H1 (cell line): Measurements from ENCODE around the gene CNTF. TPM values are rescaled to one million over a fixed set of nuclear protein-coding genes. Genes with fewer than 3 reads are reported as not detected.

Experiments
- CTCF ChIA-PET: fragments of 300-600 bp; sonication (Branson Sonifier 250); formaldehyde crosslinking; loops from one replicate; lab custom pipeline; 2021; ENCODE audit not compliant: partially characterized antibody; lab: Charles Lee
- POLR2A ChIA-PET: fragments of 300-600 bp; sonication (Branson Sonifier 250); formaldehyde crosslinking; loops from one replicate; lab custom pipeline; 2021; ENCODE audit warnings: inconsistent platforms; ENCODE audit not compliant: partially characterized antibody; lab: Charles Lee
- DNase-seq, 2 experiments: peaks; one replicate each; pipeline versions ENCODE4 v3.0.0 to v3.0.0-alpha.2; 2010 to 2022; ENCODE audit warnings: low spot score in 2 of 2, low read depth in 1 of 2, mixed read lengths in 1 of 2
- FAIRE-seq: peaks from 2 replicates; lab custom pipeline; 2011; peaks lifted over from hg19 to GRCh38; lab: Jason Lieb, UNC
- H2AFZ ChIP-seq: 2 replicates; pipeline ENCODE4 v1.8.1; 2012; ENCODE audit warnings: low read length, inconsistent platforms
- H2AK5ac ChIP-seq: 2 replicates; pipeline ENCODE4 v1.6.1; 2013; ENCODE audit warnings: low read depth, low read length
- H2BK120ac ChIP-seq: replicated peaks from 2 replicates; pipeline ENCODE3; 2013; ENCODE audit warnings: low read depth, low read length, inconsistent platforms
- H2BK12ac ChIP-seq: 2 replicates; pipeline ENCODE4 v1.6.1; 2013; ENCODE audit warnings: low read depth, low read length
- H2BK15ac ChIP-seq: 2 replicates; pipeline ENCODE4 v1.6.1; 2013; ENCODE audit warnings: low read length
- H2BK20ac ChIP-seq: 2 replicates; pipeline ENCODE4 v1.6.1; 2013; ENCODE audit warnings: low read length
- H2BK5ac ChIP-seq: 2 replicates; pipeline ENCODE4 v1.6.1; 2013; ENCODE audit warnings: low read depth, low read length
- H3K14ac ChIP-seq: 2 replicates; pipeline ENCODE4 v1.6.1; 2013; ENCODE audit warnings: inconsistent platforms; ENCODE audit not compliant: insufficient read length
- H3K18ac ChIP-seq: 2 replicates; pipeline ENCODE4 v1.6.1; 2013; ENCODE audit warnings: low read length; ENCODE audit errors: extremely low read depth
- H3K23ac ChIP-seq: 2 replicates; pipeline ENCODE4 v1.6.1; 2013; ENCODE audit warnings: inconsistent platforms; ENCODE audit not compliant: insufficient read length
- H3K23me2 ChIP-seq: 2 replicates; pipeline ENCODE4 v1.6.1; 2013; ENCODE audit warnings: low read depth, low read length
- H3K27ac ChIP-seq: 2 replicates; pipeline ENCODE4 v1.6.1; 2011; ENCODE audit warnings: low read depth, low read length, inconsistent platforms
- H3K27me3 ChIP-seq, 4 experiments: replicated peaks in 1 of 4; 1 replicate in 1 of 4; 2 replicates in 3 of 4; pipeline versions ENCODE4 v1.6.1 to v1.8.1; 2011 to 2013; ENCODE audit warnings: low read length in 3 of 4, mild to moderate bottlenecking in 3 of 4, inconsistent platforms in 2 of 4, mixed read lengths in 2 of 4, moderate library complexity in 1 of 4; ENCODE audit not compliant: control insufficient read depth in 3 of 4, insufficient read depth in 3 of 4; ENCODE audit errors: extremely low read depth in 1 of 4
- H3K36me3 ChIP-seq, 4 experiments: 2 replicates each; pipeline versions ENCODE4 v1.6.1 to v1.8.1; 2011 to 2013; ENCODE audit warnings: mild to moderate bottlenecking in 4 of 4, low read length in 3 of 4, moderate library complexity in 2 of 4, control low read depth in 1 of 4, inconsistent platforms in 1 of 4; ENCODE audit not compliant: insufficient read depth in 4 of 4, control insufficient read depth in 2 of 4
- H3K4ac ChIP-seq: replicated peaks from 2 replicates; pipeline ENCODE3; 2013; ENCODE audit warnings: low read length, low read depth, mixed read lengths, inconsistent platforms; ENCODE audit not compliant: insufficient read length
- H3K4me1 ChIP-seq, 4 experiments: replicated peaks in 1 of 4; 1 replicate in 1 of 4; 2 replicates in 3 of 4; pipeline versions ENCODE4 v1.6.1 to v1.8.1; 2011 to 2013; ENCODE audit warnings: low read length in 3 of 4, inconsistent platforms in 2 of 4, mixed read lengths in 1 of 4; ENCODE audit not compliant: insufficient read depth in 4 of 4, control insufficient read depth in 3 of 4
- H3K4me2 ChIP-seq, 2 experiments: 2 replicates each; pipeline versions ENCODE4 v1.6.1 to v1.8.1; 2011 to 2013; ENCODE audit warnings: low read depth in 2 of 2, low read length in 2 of 2, control low read depth in 1 of 2, inconsistent platforms in 1 of 2, mild to moderate bottlenecking in 1 of 2; ENCODE audit not compliant: insufficient read depth in 1 of 2
- H3K4me3 ChIP-seq, 4 experiments: fragments of 200-600, 300-600 bp in 1 of 4; sonication (generic), shearing (Covaris generic), sonication (Bioruptor Twin) in 1 of 4; 2 replicates each; pipeline versions ENCODE4 v1.5.1 to v1.8.1; 2011 to 2016; ENCODE audit warnings: low read length in 4 of 4, low read depth in 3 of 4, control low read depth in 2 of 4, inconsistent platforms in 2 of 4, mild to moderate bottlenecking in 2 of 4, mixed read lengths in 1 of 4, moderate library complexity in 1 of 4; ENCODE audit not compliant: insufficient read depth in 2 of 4; ENCODE audit errors: extremely low read depth in 1 of 4
- H3K56ac ChIP-seq: replicated peaks from 2 replicates; pipeline ENCODE3; 2013; ENCODE audit warnings: low read depth, mild to moderate bottlenecking, mixed read lengths, low read length, inconsistent platforms; ENCODE audit not compliant: insufficient read length
- H3K79me1 ChIP-seq: 2 replicates; pipeline ENCODE4 v1.6.1; 2013; ENCODE audit warnings: low read depth, low read length, control low read depth
- H3K79me2 ChIP-seq, 2 experiments: 2 replicates each; pipeline versions ENCODE4 v1.6.1 to v1.8.1; 2012 to 2013; ENCODE audit warnings: low read length in 2 of 2, mild to moderate bottlenecking in 2 of 2, inconsistent platforms in 1 of 2; ENCODE audit not compliant: insufficient read depth in 2 of 2, control insufficient read depth in 1 of 2
- H3K9ac ChIP-seq, 4 experiments: replicated peaks in 1 of 4; 1 replicate in 1 of 4; 2 replicates in 3 of 4; pipeline versions ENCODE4 v1.6.1 to v1.8.1; 2011 to 2013; ENCODE audit warnings: low read depth in 3 of 4, low read length in 3 of 4, control low read depth in 2 of 4, mild to moderate bottlenecking in 2 of 4, moderate library complexity in 2 of 4, inconsistent platforms in 1 of 4; ENCODE audit errors: extremely low read depth in 1 of 4
- H3K9me3 ChIP-seq, 2 experiments: 2 replicates each; pipeline versions ENCODE4 v1.6.1 to v1.8.1; 2012 to 2013; ENCODE audit warnings: mild to moderate bottlenecking in 2 of 2, moderate library complexity in 2 of 2, control low read depth in 1 of 2, inconsistent platforms in 1 of 2, low read depth in 1 of 2, low read length in 1 of 2, mixed read lengths in 1 of 2; ENCODE audit not compliant: insufficient read depth in 2 of 2
- H4K20me1 ChIP-seq, 2 experiments: replicated peaks in 1 of 2; 2 replicates each; pipeline versions ENCODE3 to v1.8.1; 2011 to 2013; ENCODE audit warnings: inconsistent platforms in 2 of 2, low read length in 2 of 2, mild to moderate bottlenecking in 1 of 2; ENCODE audit not compliant: insufficient read depth in 2 of 2, control insufficient read depth in 1 of 2
- H4K5ac ChIP-seq: 2 replicates; pipeline ENCODE4 v1.6.1; 2013; ENCODE audit warnings: low read length, low read depth, mixed read lengths, inconsistent platforms; ENCODE audit not compliant: insufficient read length
- H4K8ac ChIP-seq: 2 replicates; pipeline ENCODE4 v1.8.0; 2013; ENCODE audit warnings: mild to moderate bottlenecking, moderate library complexity, low read length, inconsistent platforms; ENCODE audit not compliant: insufficient read depth; ENCODE audit errors: extremely low read depth
- H4K91ac ChIP-seq: replicated peaks from 2 replicates; pipeline ENCODE3; 2013; ENCODE audit warnings: low read length, mixed read lengths, inconsistent platforms; ENCODE audit not compliant: insufficient read length
- CBX8 ChIP-seq: fragments of 300-800, 300-1000 bp; sonication (generic); IDR thresholded peaks from 2 replicates; pipeline ENCODE4 v1.7.1; 2016; ENCODE audit warnings: low read depth, low read length, borderline replicate concordance
- CEBPB ChIP-seq: IDR thresholded peaks from 2 replicates; pipeline ENCODE4 v1.6.1; 2012; ENCODE audit warnings: low read depth, low read length
- CHD2 ChIP-seq: IDR thresholded peaks from 2 replicates; pipeline ENCODE4 v1.6.1; 2012; ENCODE audit warnings: low read length, improper control_type of control experiment
- HDAC2 ChIP-seq, 2 experiments: fragments of 300-600 bp in 1 of 2; sonication (generic) in 1 of 2; IDR thresholded peaks; 2 replicates each; pipeline ENCODE4 v1.6.1; 2011 to 2012; ENCODE audit warnings: low read depth in 2 of 2, low read length in 2 of 2, mild to moderate bottlenecking in 2 of 2, moderate library complexity in 2 of 2, borderline replicate concordance in 1 of 2, inconsistent platforms in 1 of 2
- HDAC6 ChIP-seq: IDR thresholded peaks from one replicate; pipeline ENCODE4 v1.7.1; 2012; ENCODE audit warnings: low read depth, mild to moderate bottlenecking, inconsistent platforms, low read length, moderate library complexity
- KDM1A ChIP-seq: fragments of 200-600, 300-600 bp; sonication (generic); IDR thresholded peaks from 2 replicates; pipeline ENCODE4 v1.7.1; 2016; ENCODE audit warnings: mild to moderate bottlenecking, low read length, borderline replicate concordance
- POLR2AphosphoS5 ChIP-seq: IDR thresholded peaks from 2 replicates; pipeline ENCODE4 v1.6.1; 2011; ENCODE audit warnings: low read depth, low read length
- RFX5 ChIP-seq: IDR thresholded peaks from 2 replicates; pipeline ENCODE4 v1.6.1; 2011; ENCODE audit warnings: low read depth, low read length, improper control_type of control experiment, borderline replicate concordance
- RNF2 ChIP-seq: fragments of 200-900, 300-1000 bp; sonication (generic); IDR thresholded peaks from 2 replicates; pipeline ENCODE4 v1.7.1; 2016; ENCODE audit warnings: borderline replicate concordance, low read depth, mild to moderate bottlenecking, antibody characterized with exemption, low read length; ENCODE audit not compliant: poor library complexity, severe bottlenecking; ENCODE audit errors: missing control alignments
- RXRA ChIP-seq: IDR thresholded peaks from 2 replicates; pipeline ENCODE4 v1.6.1; 2011; ENCODE audit warnings: low read depth, mild to moderate bottlenecking, low read length, moderate library complexity; ENCODE audit not compliant: insufficient read depth
- SP1 ChIP-seq: IDR thresholded peaks from 2 replicates; pipeline ENCODE4 v1.6.1; 2011; ENCODE audit warnings: low read depth, low read length
- SRF ChIP-seq: IDR thresholded peaks from 2 replicates; pipeline ENCODE4 v1.6.1; 2011; ENCODE audit warnings: mild to moderate bottlenecking, low read depth, low read length, moderate library complexity
- ZNF274 ChIP-seq: IDR thresholded peaks from 2 replicates; pipeline ENCODE4 v1.7.0; 2012; ENCODE audit warnings: low read length, borderline replicate concordance; ENCODE audit errors: extremely low read depth
- WGBS, 2 experiments: shearing (Covaris generic) in 1 of 2; methylation state at CpG; one replicate each; pipeline versions ENCODE4 v1.1.6 to v1.1.7; 2013 to 2015; ENCODE audit warnings: low lambda C conversion rate in 2 of 2, mixed read lengths in 2 of 2, inconsistent platforms in 1 of 2, low coverage in 1 of 2, missing lambda C conversion rate in 1 of 2; ENCODE audit not compliant: insufficient replicate concordance in 2 of 2, insufficient coverage in 1 of 2, insufficient read length in 1 of 2; ENCODE audit errors: extremely low coverage in 1 of 2, missing lambda C conversion rate in 1 of 2; 5-methylcytosine and 5-hydroxymethylcytosine counted together
- polyA plus RNA-seq, 7 experiments: library from polyadenylated mRNA; depleted of rRNA in 3 of 7; stranded (reverse) in 5 of 7; unstranded in 2 of 7; fragments of >200 nt in 5 of 7; fragments of 200-250 nt in 2 of 7; gene quantifications; 1 replicate in 5 of 7; 2 replicates in 1 of 7; 4 replicates in 1 of 7; pipeline versions ENCODE4 v1.2.1 to v1.2.3, GENCODE V29; 2011 to 2013; ENCODE audit warnings: missing spikeins in 2 of 7, mixed read lengths in 2 of 7
- total RNA-seq: library from RNA; stranded (reverse); fragmentation: NEBNext Ultra II Directional; extraction: Animal tissue kit (Norgen Biotek cat#: 25700); gene quantifications from 2 replicates; pipeline ENCODE4 v1.2.1, GENCODE V29; 2021
- TF ChIP-seq, protein P1 (sequence below): IDR thresholded peaks from 2 replicates; pipeline ENCODE4 v1.6.1; 2012; ENCODE audit warnings: inconsistent platforms

The CNTF gene
- total and polyA plus RNA-seq, 2 of the 8 experiments (the other 6 are each of a cell fraction or from before 2014, with no cell fraction given), result 0.41 to 1.5 TPM

GRCh38 chr11:58628446-58628845 lies 6.0 kb downstream of the CNTF start:
- ChIA-PET POLR2A (interaction anchor here (0.5 to 1.9 kb wide), 10 partner anchors 8 to 546 kb away, joined by 3 to 7 read pairs (median 3); no protein-coding TSS in a partner anchor), CTCF (interaction anchor here (0.9 to 5.8 kb wide), 7 partner anchors 10 to 272 kb away, joined by 3 to 37 read pairs (median 8); no protein-coding TSS in a partner anchor)
- Histone ChIP-seq H2BK12ac (no peak overlapping the region), H4K8ac (no peak overlapping the region), H4K91ac (no peak overlapping the region), H3K27me3 (no peaks in the 10 kb centered on the region), H3K9me3 (no peaks in the 10 kb centered on the region), H3K56ac (no peak overlapping the region), H2AK5ac (no peak overlapping the region), H3K23me2 (no peaks in the 10 kb centered on the region), H3K4ac (no peak overlapping the region), H2AFZ (no peak overlapping the region), H4K20me1 (peaks cover 0 to 4% of the 10 kb centered on the region in 2 experiments), H3K79me2 (no peaks in the 10 kb centered on the region), H3K4me1 (peaks cover 0 to 4% (median 1%) of the 10 kb centered on the region in 4 experiments; a peak in 3 of 7 replicates), H2BK5ac (no peak overlapping the region), H3K23ac (no peak overlapping the region), H3K9ac (no peak overlapping the region), H4K5ac (no peak overlapping the region), H3K27ac (no peak overlapping the region), H2BK20ac (no peak overlapping the region), H3K36me3 (peaks cover 3 to 24% (median 11%) of the 10 kb centered on the region in 4 experiments; a peak in 7 of 8 replicates), H2BK120ac (no peak overlapping the region), H3K79me1 (no peaks in the 10 kb centered on the region), H3K18ac (no peak overlapping the region), H3K4me2 (no peak overlapping the region), H2BK15ac (no peak overlapping the region), H3K14ac (no peak overlapping the region), H3K4me3 (no peak overlapping the region)
- FAIRE-seq, result no peak
- no peak for DNase-seq
- 94% methylated on average over 3 of the region's 3 CpGs; no CpG with 5 or more reads in 1 of the 2 experiments for WGBS, 2 experiments
- TF ChIP-seq SP1, result no peak
- TF ChIP-seq CHD2, result no peak
- TF ChIP-seq KDM1A, result no peak
- TF ChIP-seq ZNF274, result no peak
- TF ChIP-seq HDAC6, result no peak
- no peak for TF ChIP-seq RFX5
- TF ChIP-seq, protein P1, sequence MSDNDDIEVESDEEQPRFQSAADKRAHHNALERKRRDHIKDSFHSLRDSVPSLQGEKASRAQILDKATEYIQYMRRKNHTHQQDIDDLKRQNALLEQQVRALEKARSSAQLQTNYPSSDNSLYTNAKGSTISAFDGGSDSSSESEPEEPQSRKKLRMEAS, result no peak
- no peak for TF ChIP-seq CEBPB
- TF ChIP-seq HDAC2 (IDR thresholded peaks at IDR 0.05; ENCODE audit: borderline replicate concordance in 1 of 2, low read depth in 2 of 2, low read length in 2 of 2), result no peak
- TF ChIP-seq RXRA, result no peak
- no peak for TF ChIP-seq CBX8
- no peak for TF ChIP-seq SRF
- no peak for TF ChIP-seq RNF2
- no peak; the same call in 1 of the 2 replicates for TF ChIP-seq POLR2AphosphoS5
